IMR-90 (cell line): ENCODE data around the gene CRYBA2. TPM values are rescaled to one million over a fixed set of nuclear protein-coding genes. Genes with fewer than 3 reads are reported as not detected.

Experiments used
- ATAC-seq: fragments of 200-7000 bp; cut with Tn5 transposase; 2 replicates; pipeline ENCODE4 v1.9.1; 2020; ENCODE audit warnings: low read depth, mild to moderate bottlenecking, moderate library complexity
- BruUV-seq: library from RNA; stranded (reverse); fragments of 400-500 nt; replicated peaks from 2 replicates; lab custom pipeline; 2021; lab: Mats Ljungman, UMichigan
- CTCF ChIA-PET: fragments of 300-600 bp; formaldehyde crosslinking; extraction: SDS; loops from one replicate; lab custom pipeline; 2021; ENCODE audit warnings: antibody characterized with exemption; lab: Yijun Ruan, JAX
- POLR2A ChIA-PET: fragments of 300-600 bp; sonication (Branson Sonifier 250); formaldehyde crosslinking; loops from one replicate; lab custom pipeline; 2022; ENCODE audit warnings: antibody characterized with exemption; ENCODE audit not compliant: unreplicated experiment; lab: Charles Lee
- DNase-seq: peaks from one replicate; pipeline ENCODE4 v3.0.0; 2013
- H2AFZ ChIP-seq: replicated peaks from 2 replicates; pipeline ENCODE3; 2013; ENCODE audit warnings: low read length, mild to moderate bottlenecking; ENCODE audit not compliant: poor library complexity
- H2AK5ac ChIP-seq: 2 replicates; pipeline ENCODE4 v1.6.1; 2013; ENCODE audit warnings: low read depth, low read length, inconsistent platforms
- H2AK9ac ChIP-seq: replicated peaks from 2 replicates; pipeline ENCODE3; 2013; ENCODE audit warnings: mild to moderate bottlenecking, low read depth, low read length, moderate library complexity; ENCODE audit not compliant: poor library complexity
- H2BK120ac ChIP-seq: 2 replicates; pipeline ENCODE4 v1.6.1; 2013; ENCODE audit warnings: low read depth, low read length, inconsistent platforms
- H2BK15ac ChIP-seq: 3 replicates; pipeline ENCODE4 v1.6.1; 2013; ENCODE audit warnings: low read depth, low read length, inconsistent platforms
- H2BK20ac ChIP-seq: 2 replicates; pipeline ENCODE4 v1.6.1; 2013; ENCODE audit warnings: low read depth, mild to moderate bottlenecking, inconsistent platforms, low read length, moderate library complexity
- H2BK5ac ChIP-seq: 2 replicates; pipeline ENCODE4 v1.6.1; 2013; ENCODE audit warnings: mild to moderate bottlenecking, low read depth, low read length, inconsistent platforms; ENCODE audit not compliant: poor library complexity, severe bottlenecking
- H3K14ac ChIP-seq: replicated peaks from 2 replicates; pipeline ENCODE4 v1.6.1; 2013; ENCODE audit warnings: low read depth, low read length, inconsistent platforms
- H3K18ac ChIP-seq: 2 replicates; pipeline ENCODE4 v1.6.1; 2013; ENCODE audit warnings: low read depth, low read length, control low read depth
- H3K23ac ChIP-seq: 2 replicates; pipeline ENCODE4 v1.6.1; 2013; ENCODE audit warnings: low read depth, low read length, inconsistent platforms
- H3K27ac ChIP-seq: 2 replicates; pipeline ENCODE4 v1.5.1; 2013; ENCODE audit warnings: mild to moderate bottlenecking, control low read depth, low read length; ENCODE audit not compliant: insufficient read depth
- H3K27me3 ChIP-seq: 2 replicates; pipeline ENCODE4 v1.6.1; 2013; ENCODE audit warnings: low read length; ENCODE audit not compliant: control insufficient read depth, insufficient read depth
- H3K36me3 ChIP-seq: 2 replicates; pipeline ENCODE4 v1.6.1; 2013; ENCODE audit warnings: low read length, mixed read lengths; ENCODE audit not compliant: control insufficient read depth, insufficient read depth
- H3K4ac ChIP-seq: 2 replicates; pipeline ENCODE4 v1.6.1; 2013; ENCODE audit warnings: low read depth, low read length, inconsistent platforms
- H3K4me1 ChIP-seq: 2 replicates; pipeline ENCODE4 v1.6.1; 2013; ENCODE audit warnings: low read length, mixed read lengths; ENCODE audit not compliant: control insufficient read depth, insufficient read depth
- H3K4me2 ChIP-seq: 2 replicates; pipeline ENCODE4 v1.6.1; 2013; ENCODE audit warnings: low read depth, mild to moderate bottlenecking, control low read depth, low read length, moderate library complexity
- H3K4me3 ChIP-seq: 2 replicates; pipeline ENCODE4 v1.5.1; 2013; ENCODE audit warnings: low read depth, mild to moderate bottlenecking, control low read depth, low read length, moderate library complexity; ENCODE audit not compliant: insufficient read depth
- H3K56ac ChIP-seq: 2 replicates; pipeline ENCODE4 v1.6.1; 2013; ENCODE audit warnings: low read length, inconsistent platforms; ENCODE audit not compliant: insufficient read depth; ENCODE audit errors: extremely low read depth
- H3K79me1 ChIP-seq, 2 experiments: 2 replicates each; pipeline ENCODE4 v1.6.1; 2013; ENCODE audit warnings: low read length in 2 of 2, inconsistent platforms in 1 of 2, low read depth in 1 of 2
- H3K9ac ChIP-seq: 2 replicates; pipeline ENCODE4 v1.6.1; 2013; ENCODE audit warnings: low read depth, low read length, control low read depth
- H3K9me1 ChIP-seq: 2 replicates; pipeline ENCODE4 v1.6.1; 2013; ENCODE audit warnings: low read length, inconsistent platforms; ENCODE audit not compliant: insufficient read depth
- H3K9me3 ChIP-seq: 2 replicates; pipeline ENCODE4 v1.6.1; 2013; ENCODE audit warnings: low read length; ENCODE audit not compliant: control insufficient read depth, insufficient read depth
- H4K20me1 ChIP-seq: 2 replicates; pipeline ENCODE4 v1.6.1; 2013; ENCODE audit warnings: low read length, inconsistent platforms; ENCODE audit not compliant: insufficient read depth
- H4K5ac ChIP-seq: 2 replicates; pipeline ENCODE4 v1.6.1; 2013; ENCODE audit warnings: mild to moderate bottlenecking, low read depth, low read length, control low read depth
- H4K8ac ChIP-seq, 2 experiments: 2 replicates each; pipeline ENCODE4 v1.6.1; 2013; ENCODE audit warnings: low read depth in 2 of 2, low read length in 2 of 2, control low read depth in 1 of 2, inconsistent platforms in 1 of 2
- H4K91ac ChIP-seq: 2 replicates; pipeline ENCODE4 v1.6.1; 2013; ENCODE audit warnings: low read depth, low read length, inconsistent platforms; ENCODE audit not compliant: insufficient read depth
- BHLHE40 ChIP-seq: fragments of 150-350 bp; IDR thresholded peaks from 2 replicates; pipeline ENCODE4 v1.6.1; 2016; ENCODE audit warnings: mild to moderate bottlenecking, low read depth, low read length
- CEBPB ChIP-seq: IDR thresholded peaks from 2 replicates; pipeline ENCODE4 v1.6.1; 2012; ENCODE audit warnings: low read depth, low read length, improper control_type of control experiment
- CHD1 ChIP-seq: IDR thresholded peaks from 2 replicates; pipeline ENCODE4 v1.6.1; 2012; ENCODE audit warnings: low read depth, low read length, improper control_type of control experiment
- CTCF ChIP-seq: conservative IDR thresholded peaks from 2 replicates; pipeline ENCODE4 v1.5.1; 2012; ENCODE audit warnings: mild to moderate bottlenecking, low read depth, low read length, improper control_type of control experiment
- ELK1 ChIP-seq: fragments of 150-350 bp; IDR thresholded peaks from 2 replicates; pipeline ENCODE4 v1.6.1; 2016; ENCODE audit warnings: low read depth, mild to moderate bottlenecking, low read length, moderate library complexity, borderline replicate concordance
- FOS ChIP-seq: fragments of 150-350 bp; IDR thresholded peaks from 2 replicates; pipeline ENCODE4 v1.6.1; 2016; ENCODE audit warnings: low read depth, low read length
- MAFK ChIP-seq: IDR thresholded peaks from 2 replicates; pipeline ENCODE4 v1.6.1; 2012; ENCODE audit warnings: low read depth, low read length, improper control_type of control experiment
- MAZ ChIP-seq: IDR thresholded peaks from 2 replicates; pipeline ENCODE4 v1.6.1; 2012; ENCODE audit warnings: low read depth, mild to moderate bottlenecking, low read length, improper control_type of control experiment, moderate library complexity, borderline replicate concordance
- MXI1 ChIP-seq: IDR thresholded peaks from 2 replicates; pipeline ENCODE4 v1.6.1; 2012; ENCODE audit warnings: low read depth, mild to moderate bottlenecking, low read length, moderate library complexity, borderline replicate concordance
- NFE2L2 ChIP-seq: fragments of 150-350 bp; IDR thresholded peaks from 2 replicates; pipeline ENCODE4 v1.6.1; 2016; ENCODE audit warnings: low read depth, mild to moderate bottlenecking, low read length
- POLR2A ChIP-seq: IDR thresholded peaks from 2 replicates; pipeline ENCODE4 v1.6.1; 2012; ENCODE audit warnings: mild to moderate bottlenecking, low read depth, low read length
- RAD21 ChIP-seq: IDR thresholded peaks from 2 replicates; pipeline ENCODE4 v1.6.1; 2012; ENCODE audit warnings: low read length, improper control_type of control experiment
- RCOR1 ChIP-seq: IDR thresholded peaks from 2 replicates; pipeline ENCODE4 v1.6.1; 2012; ENCODE audit warnings: mild to moderate bottlenecking, low read length, improper control_type of control experiment; ENCODE audit not compliant: insufficient replicate concordance
- RFX5 ChIP-seq: IDR thresholded peaks from 2 replicates; pipeline ENCODE4 v1.8.0; 2012; ENCODE audit warnings: low read depth, mild to moderate bottlenecking, low read length, moderate library complexity
- SMC3 ChIP-seq: fragments of 150-350 bp; IDR thresholded peaks from 2 replicates; pipeline ENCODE4 v1.6.1; 2016; ENCODE audit warnings: low read depth, mild to moderate bottlenecking, antibody characterized with exemption, low read length, moderate library complexity
- USF2 ChIP-seq: fragments of 150-350 bp; IDR thresholded peaks from 2 replicates; pipeline ENCODE4 v1.6.1; 2017; ENCODE audit warnings: mild to moderate bottlenecking, antibody characterized with exemption, low read length, low read depth
- WGBS, 2 experiments: methylation state at CpG; one replicate each; pipeline versions ENCODE4 v1.1.5 to v1.1.7; 2013; ENCODE audit warnings: missing lambda C conversion rate in 2 of 2; ENCODE audit not compliant: insufficient read length in 1 of 2; ENCODE audit errors: extremely low coverage in 2 of 2; 5-methylcytosine and 5-hydroxymethylcytosine counted together
- dilution Hi-C: fragments of 300-500 bp; cut with HindIII; formaldehyde crosslinking; loops from one replicate; pipeline ENCODE4 v1.14.3; 2018; ENCODE audit warnings: low sequenced_read_pairs; ENCODE audit not compliant: unreplicated experiment
- in situ Hi-C: fragments of 300-500 bp; cut with MboI; formaldehyde crosslinking; loops from 3 replicates; pipeline ENCODE4 v1.14.3; 2019; ENCODE audit warnings: low sequenced_read_pairs, inconsistent platforms, mixed read lengths
- intact Hi-C: fragments of 100-400 bp; cut with micrococcal nuclease; formaldehyde crosslinking; loops from 2 replicates; pipeline ENCODE4 v1.10.0; 2022
- polyA plus RNA-seq, 3 experiments: library from polyadenylated mRNA; depleted of rRNA; stranded (reverse); fragments of >200 nt; gene quantifications; 2 replicates each; pipeline ENCODE4 v1.2.3, GENCODE V29; 2012; ENCODE audit warnings: low replicate concordance in 1 of 3
- total RNA-seq: library from RNA; depleted of rRNA; stranded (reverse); fragments of >200 nt; gene quantifications from 2 replicates; pipeline ENCODE4 v1.2.3, GENCODE V29; 2012

CRYBA2 gene
- total and polyA plus RNA-seq, 2 of the 4 experiments (the other 2 are of a cell fraction): not detected

- H2AFZ ChIP-seq: no peak overlapping the region
- H3K18ac ChIP-seq: no peak overlapping the region
- no peak overlapping the region for H3K27ac ChIP-seq
- H3K23ac ChIP-seq: no peak overlapping the region
- H4K20me1 ChIP-seq: peaks cover 3% of the 10 kb centered on the region
- no peak overlapping the region for H3K14ac ChIP-seq
- dilution Hi-C loops (no loop called here), intact Hi-C loops (no loop called here), in situ Hi-C loops (no loop called here)
- POLR2A ChIA-PET: no interaction called here
- WGBS, 2 experiments: no CpG with 5 or more reads among the region's 3 CpGs
- no peak overlapping the region for H2BK120ac ChIP-seq
- no peak for DNase-seq
- no peak for TF ChIP-seq RFX5
- no peak for TF ChIP-seq USF2
- TF ChIP-seq FOS: no peak
- no peak for TF ChIP-seq CTCF
- TF ChIP-seq MAZ: no peak
- TF ChIP-seq NFE2L2: no peak
- no peak for TF ChIP-seq SMC3
- no peak for TF ChIP-seq RAD21
- no peak for TF ChIP-seq MXI1
- TF ChIP-seq BHLHE40: no peak
- no peak for TF ChIP-seq POLR2A
- TF ChIP-seq CEBPB: no peak
- TF ChIP-seq CHD1: no peak
- TF ChIP-seq RCOR1: no peak
- TF ChIP-seq MAFK: no peak
- no peak for TF ChIP-seq ELK1
- no peak overlapping the region for H3K4me3 ChIP-seq
- H4K8ac ChIP-seq: no peak overlapping the region
- H3K9me3 ChIP-seq: no peaks in the 10 kb centered on the region
- BruUV-seq: no TSS peak
- H2AK9ac ChIP-seq: no peak overlapping the region
- no peak overlapping the region for H2BK20ac ChIP-seq
- H4K5ac ChIP-seq: no peak overlapping the region
- ATAC-seq: no peak
- H3K56ac ChIP-seq: no peak overlapping the region
- H4K91ac ChIP-seq: no peak overlapping the region
- peaks cover 3% of the 10 kb centered on the region; the same call in 1 of the 2 replicates for H3K9me1 ChIP-seq
- no peak overlapping the region for H2AK5ac ChIP-seq
- CTCF ChIA-PET: no interaction called here
- no peaks in the 10 kb centered on the region for H3K36me3 ChIP-seq
- H2BK5ac ChIP-seq: no peak overlapping the region
- no peaks in the 10 kb centered on the region for H3K79me1 ChIP-seq
- H3K4me2 ChIP-seq: no peak overlapping the region
- no peak overlapping the region for H3K9ac ChIP-seq
- peaks cover 95% of the 10 kb centered on the region for H3K27me3 ChIP-seq
- no peak overlapping the region for H2BK15ac ChIP-seq
- H3K4me1 ChIP-seq: no peaks in the 10 kb centered on the region
- no peak overlapping the region for H3K4ac ChIP-seq
Measured at GRCh38 chr2:218988164-218988563, 5.1 kb downstream of the CRYBA2 start.
